GM23248 (cell line): Measurements from ENCODE around the gene SPG7. TPM values are rescaled to one million over a fixed set of nuclear protein-coding genes. Genes with fewer than 3 reads are reported as not detected.
"Not testable (repeated sequence)": the region's sequence is repeated elsewhere in the genome, so short reads cannot be mapped to it uniquely, and the experiment has no call there.

Experiments used
- DNase-seq: peaks from one replicate; pipeline ENCODE4 v3.0.0-alpha.2; 2015
- H2AFZ ChIP-seq: fragments of 200-600 bp; sonication (generic); 2 replicates; pipeline ENCODE4 v1.6.1; 2016; ENCODE audit warnings: antibody characterized with exemption
- H3F3A ChIP-seq: fragments of 200-600 bp; sonication (generic); 2 replicates; pipeline ENCODE4 v1.6.1; 2016; ENCODE audit warnings: mild to moderate bottlenecking, antibody characterized with exemption, mixed run types; ENCODE audit not compliant: insufficient read depth
- H3K27ac ChIP-seq: fragments of 200-600 bp; sonication (generic); 2 replicates; pipeline ENCODE4 v1.5.1; 2016; ENCODE audit warnings: mild to moderate bottlenecking
- H3K27me3 ChIP-seq: fragments of 200-600 bp; sonication (generic); replicated peaks from 2 replicates; pipeline ENCODE4 v1.6.1; 2016; ENCODE audit warnings: mild to moderate bottlenecking; ENCODE audit not compliant: insufficient read depth
- H3K36me3 ChIP-seq: fragments of 200-600 bp; sonication (generic); 2 replicates; pipeline ENCODE4 v1.6.1; 2016; ENCODE audit warnings: low read depth, mild to moderate bottlenecking
- H3K4me1 ChIP-seq: fragments of 200-600 bp; sonication (generic); 2 replicates; pipeline ENCODE4 v1.6.1; 2016; ENCODE audit warnings: mild to moderate bottlenecking; ENCODE audit not compliant: insufficient read depth
- H3K4me2 ChIP-seq: fragments of 200-600 bp; sonication (generic); one replicate; pipeline ENCODE4 v1.6.1; 2016; ENCODE audit warnings: mild to moderate bottlenecking; ENCODE audit not compliant: unreplicated experiment
- H3K4me3 ChIP-seq: fragments of 200-600 bp; sonication (generic); 2 replicates; pipeline ENCODE4 v1.5.1; 2016; ENCODE audit warnings: mild to moderate bottlenecking
- H3K79me2 ChIP-seq: fragments of 200-600 bp; sonication (generic); 2 replicates; pipeline ENCODE4 v1.6.1; 2016; ENCODE audit warnings: mild to moderate bottlenecking; ENCODE audit not compliant: insufficient read depth
- H3K9ac ChIP-seq: fragments of 200-600 bp; sonication (generic); 2 replicates; pipeline ENCODE4 v1.6.1; 2016; ENCODE audit warnings: mild to moderate bottlenecking
- H3K9me2 ChIP-seq: fragments of 200-600 bp; sonication (generic); 2 replicates; pipeline ENCODE4 v1.6.1; 2016; ENCODE audit warnings: mixed run types, mild to moderate bottlenecking, moderate library complexity; ENCODE audit not compliant: insufficient read depth
- H3K9me3 ChIP-seq: fragments of 200-600 bp; sonication (generic); one replicate; pipeline ENCODE4 v1.6.1; 2017; ENCODE audit warnings: low read depth
- H4K20me1 ChIP-seq: fragments of 200-600 bp; sonication (generic); 2 replicates; pipeline ENCODE4 v1.6.0; 2016; ENCODE audit not compliant: insufficient read depth
- EZH2 ChIP-seq: fragments of 200-600 bp; sonication (generic); IDR thresholded peaks from 2 replicates; pipeline ENCODE4 v1.6.1; 2018; ENCODE audit warnings: antibody characterized with exemption, mild to moderate bottlenecking; ENCODE audit not compliant: insufficient read depth, poor library complexity, severe bottlenecking
- EZH2phosphoT487 ChIP-seq: fragments of 200-600 bp; sonication (generic); IDR thresholded peaks from 2 replicates; pipeline ENCODE4 v1.6.1; 2018; ENCODE audit warnings: antibody characterized with exemption, moderate library complexity, mild to moderate bottlenecking, low read depth; ENCODE audit not compliant: insufficient read depth
- WGBS, 2 experiments: methylation state at CpG; one replicate each; pipeline ENCODE4 v1.1.6; 2015 to 2017; ENCODE audit warnings: low lambda C conversion rate in 2 of 2, low coverage in 1 of 2; ENCODE audit errors: missing lambda C conversion rate in 2 of 2; 5-methylcytosine and 5-hydroxymethylcytosine counted together
- in situ Hi-C: fragments of 300-500 bp; cut with MboI; formaldehyde crosslinking; loops from 2 replicates; pipeline ENCODE4 v1.15.0; 2020
- polyA plus RNA-seq: library from polyadenylated mRNA; unstranded; fragments of >200 nt; fragmentation: Nextera tagmentation; extraction: Ambion mirVana; gene quantifications from 2 replicates; pipeline ENCODE4 v1.2.1, GENCODE V29; 2016
- total RNA-seq: library from RNA; depleted of rRNA; stranded (reverse); fragments of >200 nt; shearing (Covaris generic); gene quantifications from 2 replicates; pipeline ENCODE4 v1.2.3, GENCODE V29; 2014

The SPG7 gene
- total and polyA plus RNA-seq, 2 experiments from 2014 or later = 53.9 to 155 TPM

- DNase-seq = no peak
- Histone ChIP-seq H4K20me1 (no peaks in the 10 kb centered on the region), H3K27ac (no peak overlapping the region), H3K4me3 (no peak overlapping the region), H3K4me1 (peaks cover 16% of the 10 kb centered on the region), H3K9me3 (no peaks in the 10 kb centered on the region), H3K36me3 (no peaks in the 10 kb centered on the region), H2AFZ (no peak overlapping the region), H3K9me2 (no peaks in the 10 kb centered on the region), H3K27me3 (no peaks in the 10 kb centered on the region), H3F3A (peaks cover 16% of the 10 kb centered on the region), H3K4me2 (no peak overlapping the region), H3K79me2 (no peaks in the 10 kb centered on the region), H3K9ac (no peak overlapping the region)
- in situ Hi-C loops = no loop called here
- WGBS, 2 experiments = 63% methylated on average over 21 to 24 of the region's 25 CpGs
- no peak for TF ChIP-seq EZH2
- no peak for TF ChIP-seq EZH2phosphoT487
Observed at GRCh38 chr16:89584768-89585549, 76.8 kb downstream of the SPG7 start.

DNA sequence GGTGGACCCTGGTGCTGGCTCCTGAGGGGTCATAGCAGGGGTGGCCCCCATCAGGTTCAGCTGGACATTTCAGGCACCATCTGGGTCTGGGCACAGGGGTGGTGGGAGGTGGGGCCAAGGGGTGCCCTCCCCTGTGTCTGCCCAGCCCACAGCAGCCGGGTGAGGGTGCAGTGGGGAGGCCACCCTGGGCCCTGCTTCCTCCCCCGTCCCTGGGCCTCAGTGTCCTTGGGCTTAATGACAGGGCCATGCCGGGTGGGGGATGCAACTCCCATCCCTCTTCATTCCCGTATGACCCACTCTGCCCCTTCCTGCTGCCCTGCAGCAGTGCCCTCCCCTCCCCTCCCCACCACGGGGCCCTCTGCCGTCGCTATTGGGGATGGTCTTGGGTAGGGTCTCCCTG, 78.0 kb downstream of the SPG7 start:
- WGBS, 2 experiments = 73 to 74% methylated on average over 3 to 4 of the region's 7 CpGs
- TF ChIP-seq EZH2phosphoT487 (no peak), EZH2 (no peak)

DNA sequence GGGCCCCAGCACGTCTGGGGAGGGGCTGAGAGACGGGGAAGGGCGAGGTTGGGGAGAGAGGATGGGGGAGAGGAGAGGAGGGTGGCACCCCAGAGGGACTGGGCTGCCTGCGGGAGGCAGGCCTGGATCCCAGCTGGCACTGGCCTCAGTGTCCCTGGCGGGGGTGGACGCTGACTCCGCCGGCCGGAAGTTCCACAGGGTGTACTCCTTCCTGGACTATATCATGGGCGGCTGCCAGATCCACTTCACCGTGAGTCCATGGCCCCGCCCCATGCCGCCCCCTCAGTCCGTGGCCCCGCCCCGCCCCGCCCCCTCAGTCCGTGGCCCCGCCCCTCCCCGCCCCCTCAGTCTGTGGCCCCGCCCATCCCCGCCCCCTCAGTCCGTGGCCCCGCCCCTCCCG, 78.7 kb downstream of the SPG7 start:
- peak; percentile 69 for DNase-seq
- Histone ChIP-seq H3F3A (peaks cover 4% of the 10 kb centered on the region), H3K4me3 (no peak overlapping the region), H3K4me1 (peaks cover 7% of the 10 kb centered on the region), H3K9me2 (no peaks in the 10 kb centered on the region), H3K27me3 (no peaks in the 10 kb centered on the region), H3K36me3 (no peaks in the 10 kb centered on the region), H3K79me2 (no peaks in the 10 kb centered on the region), H3K9me3 (no peaks in the 10 kb centered on the region), H2AFZ (no peak overlapping the region), H3K27ac (no peak overlapping the region), H3K9ac (no peak overlapping the region), H3K4me2 (no peak overlapping the region), H4K20me1 (no peaks in the 10 kb centered on the region)
- in situ Hi-C loops = no loop called here
- TF ChIP-seq EZH2 (no peak), EZH2phosphoT487 (no peak)
- WGBS, 2 experiments = 77% methylated on average over 22 of the region's 25 CpGs; no CpG with 5 or more reads in 1 of the 2 experiments

More for the DNA sequence above, 78.0 kb downstream of the SPG7 start:
- Histone ChIP-seq H2AFZ (no peak overlapping the region), H3K9me2 (no peaks in the 10 kb centered on the region), H3K27me3 (no peaks in the 10 kb centered on the region), H3K36me3 (no peaks in the 10 kb centered on the region), H3K4me1 (peaks cover 12% of the 10 kb centered on the region), H3K27ac (no peak overlapping the region), H3F3A (peaks cover 9% of the 10 kb centered on the region), H3K4me2 (no peak overlapping the region), H3K9ac (no peak overlapping the region), H3K4me3 (no peak overlapping the region), H3K79me2 (no peaks in the 10 kb centered on the region), H4K20me1 (no peaks in the 10 kb centered on the region), H3K9me3 (no peaks in the 10 kb centered on the region)
- DNase-seq = no peak
- in situ Hi-C loops = no loop called here

- H3K9me3 ChIP-seq, DNase-seq, H3K27me3 ChIP-seq, H3K79me2 ChIP-seq, H2AFZ ChIP-seq, H3K9ac ChIP-seq, H3K4me3 ChIP-seq, H3K4me2 ChIP-seq, H4K20me1 ChIP-seq, H3K27ac ChIP-seq, H3F3A ChIP-seq, H3K36me3 ChIP-seq, H3K9me2 ChIP-seq, H3K4me1 ChIP-seq, in situ Hi-C loops: not testable (repeated sequence)
- 93% methylated on average over 35 of the region's 36 CpGs; no CpG with 5 or more reads in 1 of the 2 experiments for WGBS, 2 experiments
Observed at GRCh38 chr16:89587676-89588075, 79.5 kb downstream of the SPG7 start.
